HL-60 (cell line): ENCODE data around the gene DDX27.

Experiments
- DNase-seq, 2 experiments: peaks; one replicate each; pipeline ENCODE4 v3.0.0-alpha.2; 2010 to 2020; ENCODE audit warnings: low read depth in 1 of 2, low spot score in 1 of 2
- H3K27ac ChIP-seq: fragments of 250-450 bp; sonication (Bioruptor Pico); replicated peaks from 2 replicates; pipeline ENCODE4 v1.5.1; 2020; ENCODE audit warnings: mild to moderate bottlenecking, moderate library complexity
- H3K27me3 ChIP-seq: fragments of 250-450 bp; sonication (Bioruptor Pico); 2 replicates; pipeline ENCODE4 v1.5.1; 2021; ENCODE audit warnings: mild to moderate bottlenecking, moderate library complexity; ENCODE audit not compliant: insufficient read depth, poor library complexity, severe bottlenecking
- H3K4me3 ChIP-seq: replicated peaks from 2 replicates; pipeline ENCODE4 v1.5.1; 2011; ENCODE audit warnings: mild to moderate bottlenecking, control low read depth, low read length; ENCODE audit not compliant: insufficient read depth
- CTCF ChIP-seq: IDR thresholded peaks from one replicate; pipeline ENCODE4 v1.5.1; 2011; ENCODE audit warnings: low read length, control low read depth, inconsistent platforms; ENCODE audit not compliant: insufficient read depth
- GABPA ChIP-seq: IDR thresholded peaks from 2 replicates; pipeline ENCODE4 v1.6.1; 2012; ENCODE audit warnings: low read depth
- POLR2AphosphoS5 ChIP-seq: IDR thresholded peaks from 2 replicates; pipeline ENCODE4 v1.6.1; 2012; ENCODE audit warnings: low read depth
- REST ChIP-seq: IDR thresholded peaks from 2 replicates; pipeline ENCODE4 v1.6.1; 2012; ENCODE audit warnings: low read depth; ENCODE audit not compliant: insufficient replicate concordance
- SPI1 ChIP-seq: IDR thresholded peaks from 2 replicates; pipeline ENCODE4 v1.6.1; 2012; ENCODE audit warnings: low read depth, mild to moderate bottlenecking, borderline replicate concordance

Gene DDX27

GRCh38 chr20:49279677-49280462 is 60.7 kb downstream of the DDX27 start:
- H3K4me3 ChIP-seq, result peak overlapping the region; percentile 50
- DNase-seq, result peak in 1 of 2 experiments; percentile 23
- no peaks in the 10 kb centered on the region for H3K27me3 ChIP-seq
- no peak for TF ChIP-seq CTCF
- 0 out of 2 replicates have a peak, but pooled peaks have one; percentile 20 for TF ChIP-seq POLR2AphosphoS5
- H3K27ac ChIP-seq, result peak overlapping the region; percentile 96

- no peak for DNase-seq
- TF ChIP-seq POLR2AphosphoS5, result no peak
- TF ChIP-seq SPI1, result no peak
- no peak for TF ChIP-seq REST
- TF ChIP-seq CTCF, result no peak
- no peak for TF ChIP-seq GABPA
- H3K27me3 ChIP-seq, result no peaks in the 10 kb centered on the region
- H3K27ac ChIP-seq, result peak overlapping the region; percentile 96
- peak overlapping the region; percentile 50 for H3K4me3 ChIP-seq
These were observed 61.3 kb downstream of the DDX27 start for GRCh38 chr20:49280463-49281058.

GRCh38 chr20:49281059-49281912 is 62.1 kb downstream of the DDX27 start:
- Histone ChIP-seq H3K27me3 (no peaks in the 10 kb centered on the region), H3K4me3 (peak overlapping the region; percentile 50), H3K27ac (peak overlapping the region; percentile 96)
- DNase-seq, result peak; percentile 73 to 90
- TF ChIP-seq SPI1, result peak; percentile 74; the same call in 1 of the 2 replicates
- TF ChIP-seq GABPA, result peak; percentile 31; the same call in 1 of the 2 replicates
- TF ChIP-seq POLR2AphosphoS5, result peak; percentile 90
- TF ChIP-seq CTCF, result no peak
- peak; percentile 46 for TF ChIP-seq REST
